HG03342 (cell line): Measurements from ENCODE around the gene HDGF.

Experiments used
- ATAC-seq: cut with Tn5 transposase; IDR thresholded peaks from one replicate; pipeline ENCODE4 v1.9.1; 2021; ENCODE audit warnings: mild to moderate bottlenecking, moderate library complexity; ENCODE audit not compliant: unreplicated experiment

The HDGF gene

DNA sequence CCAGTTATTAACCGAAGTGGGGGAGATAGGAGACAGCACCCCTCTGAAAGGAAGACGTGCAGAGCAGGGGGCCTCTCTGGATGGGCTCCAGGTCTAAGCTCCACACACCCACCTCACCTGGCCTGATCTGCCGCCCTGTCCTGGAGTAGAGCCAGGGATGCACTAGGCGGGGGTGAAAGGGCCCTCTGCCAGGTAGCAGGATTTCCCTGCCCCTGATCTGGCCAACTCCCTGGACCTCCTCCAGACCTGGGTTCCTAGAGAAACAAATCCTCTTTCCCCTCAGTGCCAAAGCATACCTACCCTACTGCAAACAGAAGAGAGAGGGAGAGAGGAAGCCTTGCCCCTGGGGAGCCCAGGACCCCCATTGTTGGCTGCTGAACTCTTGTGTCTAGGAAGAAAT is 48.1 kb downstream of the HDGF start:
- ATAC-seq: no peak

DNA sequence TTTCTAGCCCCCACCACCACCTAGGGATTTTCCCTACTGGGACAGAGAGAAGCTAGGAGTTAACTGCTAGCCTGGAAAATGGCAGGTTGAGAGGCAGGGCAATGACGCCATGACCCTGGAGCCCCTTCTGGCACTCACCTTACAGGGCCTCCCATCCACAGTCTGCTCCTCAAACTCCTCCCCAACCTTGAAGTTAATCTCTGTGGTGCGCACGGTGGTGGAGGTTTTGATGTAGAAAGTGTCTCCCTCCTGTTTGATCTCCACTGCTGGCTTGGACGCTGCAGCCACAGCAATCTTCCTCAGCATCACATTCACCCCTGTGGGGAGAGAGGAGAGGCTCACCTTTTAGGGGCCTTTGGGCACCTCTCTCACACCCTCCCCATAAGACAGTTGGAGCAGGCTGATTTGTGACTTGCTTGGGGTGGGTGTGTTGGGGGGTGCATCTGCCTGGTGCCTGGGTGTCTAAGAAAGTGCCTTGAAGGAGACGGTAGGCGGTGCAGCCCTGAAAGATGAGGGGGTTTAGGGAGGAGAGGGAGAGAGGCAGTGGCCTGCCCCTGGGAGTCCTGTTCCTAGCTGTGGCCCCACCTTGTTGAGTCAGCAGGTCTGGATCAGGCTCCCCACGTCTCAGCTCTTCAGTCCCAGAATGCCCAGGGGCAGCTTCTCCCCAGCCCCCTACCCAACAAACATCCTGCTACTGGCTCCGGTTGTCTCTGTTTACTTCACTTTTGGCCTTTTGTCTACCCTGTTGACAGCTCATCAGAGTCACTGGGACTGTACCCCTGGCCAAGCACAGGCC is 50.5 kb downstream of the HDGF start:
- no peak for ATAC-seq

DNA sequence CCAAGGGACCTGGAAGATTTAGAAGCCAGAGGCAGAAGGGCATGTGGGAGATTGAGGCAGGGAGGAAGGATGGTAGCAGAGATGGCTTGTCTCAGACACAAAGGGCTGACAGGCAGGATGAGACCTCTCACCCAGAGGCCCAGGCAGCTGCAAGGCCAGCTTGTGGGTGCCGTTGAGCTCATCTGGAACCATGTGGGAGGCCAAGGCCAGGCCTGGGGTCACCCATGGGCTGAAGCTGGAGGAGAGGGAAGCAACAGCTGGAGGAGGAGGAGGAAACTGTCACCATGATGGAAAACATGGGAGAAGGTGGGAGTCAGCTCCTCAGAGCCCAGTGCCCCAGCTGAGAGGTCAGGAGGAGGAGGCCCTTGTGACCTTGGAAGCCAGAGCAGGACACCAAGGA is 52.5 kb downstream of the HDGF start:
- no peak for ATAC-seq

DNA sequence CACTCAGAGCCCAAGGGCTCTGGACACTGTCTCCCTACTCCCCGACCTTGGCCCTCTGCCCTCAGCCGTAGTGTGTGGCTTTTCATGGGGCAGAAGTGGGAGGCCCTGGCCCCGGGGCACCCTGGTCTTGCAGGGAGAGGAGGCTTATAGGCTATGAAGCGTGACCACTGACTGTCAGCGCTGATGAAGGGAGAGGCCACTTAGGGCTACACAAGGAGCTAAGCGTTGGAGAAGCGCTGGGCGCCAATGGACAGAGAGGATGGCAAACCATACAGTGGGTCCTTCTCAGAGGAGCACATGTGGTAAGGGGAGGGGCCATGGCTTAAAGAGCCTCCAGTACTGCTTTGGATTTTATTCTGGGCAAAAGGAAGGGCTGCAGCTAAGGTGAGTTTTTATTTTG is 54.0 kb downstream of the HDGF start:
- no peak for ATAC-seq

DNA sequence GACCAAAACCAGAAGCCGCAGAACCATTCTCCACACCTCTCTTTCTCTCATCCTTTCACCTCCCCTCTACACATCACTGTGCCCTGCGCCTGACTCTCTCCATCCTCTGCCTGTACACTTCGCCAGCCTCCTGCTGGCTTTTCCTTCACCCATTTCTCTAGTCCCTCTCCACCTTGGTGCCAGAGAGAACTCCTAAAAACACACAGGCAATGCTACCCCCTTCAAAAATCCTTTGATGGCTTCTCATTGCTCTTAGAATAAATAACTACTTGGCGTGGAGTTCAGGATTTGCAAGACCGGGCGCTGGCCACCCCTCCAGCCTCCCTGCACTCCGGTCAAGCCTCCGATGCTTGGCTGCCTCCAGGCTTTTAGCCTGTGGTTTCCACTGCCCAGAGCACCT is 54.7 kb downstream of the HDGF start:
- ATAC-seq: no peak

DNA sequence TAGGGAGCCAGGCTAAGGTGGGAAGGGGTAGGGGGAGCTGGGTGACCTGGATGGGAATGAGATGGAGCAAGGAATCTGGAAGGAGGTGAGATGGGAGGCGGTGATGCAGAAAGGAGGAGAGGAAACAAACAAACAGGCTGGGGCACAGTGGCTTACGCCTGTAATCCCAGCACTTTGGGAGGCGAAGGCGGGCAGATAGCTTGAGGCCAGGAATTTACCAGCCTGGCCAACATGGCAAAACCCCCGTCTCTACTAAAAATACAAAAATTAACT is 56.8 kb downstream of the HDGF start:
- ATAC-seq: no peak

DNA sequence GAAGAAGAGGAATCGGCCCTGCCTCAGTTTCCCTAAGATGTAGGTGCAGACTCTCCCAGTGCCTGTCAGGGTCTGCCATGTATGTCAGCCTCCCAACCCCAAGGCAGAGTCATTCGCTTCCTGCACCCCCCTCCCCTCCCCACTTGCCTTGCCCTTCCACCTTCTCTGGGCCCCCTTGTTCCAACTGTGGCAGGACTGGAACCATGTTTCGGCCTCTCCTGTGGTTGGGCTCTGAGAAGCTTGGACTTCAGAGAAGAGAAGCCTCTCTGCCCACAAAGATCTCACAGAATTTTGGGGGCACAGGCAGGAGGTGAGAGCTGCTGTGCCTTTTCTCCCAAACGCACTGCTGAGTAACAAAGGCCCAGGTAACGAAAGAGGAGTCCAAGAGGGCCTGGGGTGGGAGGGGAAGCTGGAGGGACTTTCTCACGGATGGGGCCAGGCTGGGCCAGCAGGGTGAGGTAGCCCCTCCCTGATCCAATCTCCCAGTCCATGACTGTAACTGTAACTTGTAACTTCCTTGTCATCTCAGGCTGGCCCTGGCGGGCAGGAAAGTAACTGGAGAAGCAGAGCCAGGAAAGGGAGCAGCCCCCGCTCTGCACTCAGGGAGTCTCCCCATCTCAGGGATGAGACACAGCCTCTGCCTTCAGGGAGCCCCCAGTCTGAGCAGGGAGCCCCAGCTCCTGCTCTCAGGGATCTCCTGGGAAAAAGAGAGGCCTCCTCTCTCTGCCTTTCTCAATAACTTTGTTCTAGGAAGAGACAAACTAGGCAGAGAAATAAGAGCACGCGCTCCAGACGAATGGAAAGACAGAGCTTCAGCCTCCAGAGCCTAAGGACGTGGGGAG is 57.4 kb downstream of the HDGF start:
- ATAC-seq: no peak

DNA sequence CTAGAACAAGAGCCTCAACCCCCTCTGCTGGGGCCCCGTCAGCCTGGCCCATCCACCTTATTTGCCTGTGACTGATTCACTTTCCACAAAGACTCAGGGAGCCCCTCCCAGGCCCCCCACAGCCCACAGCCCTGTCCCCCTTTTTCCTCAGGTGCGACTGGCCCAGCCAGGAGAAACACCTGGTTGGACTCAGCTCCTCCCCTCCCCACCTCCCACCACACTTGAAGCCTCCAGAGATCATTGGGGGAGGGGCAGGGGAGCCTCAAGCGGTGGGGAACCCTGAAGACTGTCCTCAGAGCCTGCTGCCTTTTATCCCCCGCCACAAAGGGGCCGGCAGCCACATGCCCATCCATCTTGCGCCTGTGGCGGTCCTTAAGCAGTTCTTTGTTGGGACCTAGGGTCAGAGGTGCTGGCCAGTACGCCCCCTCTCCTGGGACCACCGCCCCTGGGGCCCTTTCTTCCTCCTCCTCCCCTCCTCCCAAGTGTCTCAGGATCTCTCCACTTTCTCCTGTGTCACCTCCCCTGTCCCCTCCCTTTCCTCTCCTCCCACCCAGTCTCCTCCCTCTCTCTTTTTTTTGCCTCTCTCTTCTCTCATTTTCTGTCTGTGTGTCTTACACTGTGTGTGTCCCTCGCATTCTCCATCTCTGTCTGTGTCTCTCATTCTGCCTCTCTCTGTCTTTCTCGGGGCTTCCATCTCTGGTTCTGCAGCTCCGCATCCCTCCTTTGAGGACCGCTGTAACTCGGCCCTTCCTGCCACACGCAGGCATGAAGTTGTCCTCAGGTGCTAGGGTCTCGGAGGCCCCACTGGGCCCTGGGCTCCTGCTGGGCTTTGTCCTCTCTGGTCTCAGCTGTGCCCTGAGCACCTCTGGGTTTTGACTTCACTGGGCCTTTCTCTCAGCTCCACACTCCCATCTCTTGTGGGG is 58.3 kb downstream of the HDGF start:
- ATAC-seq: no peak

DNA sequence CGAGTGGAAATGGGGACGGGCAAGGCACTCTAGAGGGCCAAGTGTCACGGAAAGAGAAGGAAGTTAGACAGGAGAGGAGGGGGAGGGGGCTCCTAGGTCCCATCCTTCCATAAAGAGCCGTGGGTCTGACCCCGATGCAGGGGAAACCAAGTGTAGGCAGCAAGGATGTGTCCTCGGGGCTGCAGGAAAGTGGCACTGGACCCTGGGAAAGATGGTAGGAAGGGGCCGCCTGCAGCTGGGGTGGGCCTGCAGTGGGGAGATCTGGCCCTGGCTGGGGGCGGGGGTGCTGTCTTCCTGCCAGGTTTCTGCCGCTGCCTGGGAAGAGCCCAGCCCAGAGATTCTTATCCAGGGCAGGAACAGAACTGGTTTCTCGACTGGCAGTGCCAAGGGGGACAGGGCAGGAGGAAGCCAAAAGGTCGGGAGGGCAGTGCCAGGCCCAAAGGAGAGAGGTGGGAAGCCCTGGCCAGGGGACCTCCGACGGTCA is 59.0 kb downstream of the HDGF start:
- ATAC-seq: no peak
